Choroid plexus epithelial cell (primary cell): Measurements from ENCODE around the gene SLC25A6.
"Not testable (repeated sequence)": the region's sequence is repeated elsewhere in the genome, so short reads cannot be mapped to it uniquely, and the experiment has no call there.

Experiments
- DNase-seq: peaks from one replicate; pipeline ENCODE4 v3.0.0-alpha.2; 2010; ENCODE audit warnings: low read depth
- H3K4me3 ChIP-seq: 2 replicates; pipeline ENCODE4 v1.5.1; 2011; ENCODE audit warnings: low read depth, mild to moderate bottlenecking, control low read depth, low read length, moderate library complexity
- CTCF ChIP-seq: conservative IDR thresholded peaks from 2 replicates; pipeline ENCODE4 v1.5.1; 2011; ENCODE audit warnings: low read depth, mild to moderate bottlenecking, control low read depth, inconsistent platforms, low read length, moderate library complexity

Gene SLC25A6

DNA sequence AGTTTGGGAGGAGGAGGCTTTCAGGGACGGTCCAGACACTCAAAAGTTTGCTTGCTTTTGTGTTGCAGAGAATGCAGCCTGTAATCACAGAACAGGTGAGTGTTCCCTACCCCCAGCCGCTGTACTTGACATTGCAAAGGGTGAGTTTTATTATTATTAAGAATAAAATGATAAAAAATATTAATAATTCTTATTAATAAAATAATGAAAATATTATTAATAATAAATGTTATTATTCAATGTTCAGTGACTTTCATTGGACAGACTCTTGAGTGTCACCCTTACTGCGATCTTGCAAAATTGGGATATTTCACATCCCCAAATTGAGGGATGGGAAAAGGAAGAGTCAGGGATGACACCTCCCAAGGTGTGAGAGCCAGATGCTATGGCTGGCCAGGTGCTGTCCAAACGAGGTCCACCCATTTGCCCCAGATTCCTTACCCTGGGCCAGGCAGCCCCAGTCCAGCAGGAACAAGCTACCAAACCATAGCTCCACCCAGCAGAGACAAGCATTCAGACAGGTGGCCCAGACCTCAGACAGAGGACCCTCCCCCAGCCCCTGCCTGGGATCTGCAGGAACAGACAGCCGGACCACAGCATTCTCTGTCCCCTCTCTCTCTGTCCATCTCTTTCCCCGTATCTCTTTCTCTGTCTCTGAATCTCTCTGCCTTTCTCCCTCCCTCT lies 33.0 kb downstream of the SLC25A6 start:
- no peak for TF ChIP-seq CTCF
- no peak for DNase-seq
- no peak overlapping the region for H3K4me3 ChIP-seq

DNA sequence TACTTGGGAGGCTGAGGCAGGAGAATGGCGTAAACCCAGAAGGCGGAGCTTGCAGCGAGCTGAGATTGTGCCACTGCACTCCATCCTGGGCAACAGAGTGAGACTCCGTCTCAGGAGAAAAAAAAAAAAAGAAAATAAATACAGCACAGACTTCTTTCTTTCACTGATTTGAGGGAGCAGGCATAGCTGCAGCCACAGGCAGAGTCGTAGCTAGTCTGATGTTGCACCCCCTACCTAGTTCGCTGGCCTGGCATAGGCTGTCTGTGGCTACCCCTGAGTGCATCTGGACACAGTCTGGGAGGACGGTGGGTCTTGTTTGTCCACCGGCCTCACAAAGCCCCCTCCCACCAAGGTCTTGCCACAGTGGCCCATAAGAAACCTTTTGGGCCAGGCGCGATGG lies 33.9 kb downstream of the SLC25A6 start:
- TF ChIP-seq CTCF: no peak
- no peak for DNase-seq
- no peak overlapping the region for H3K4me3 ChIP-seq

- TF ChIP-seq CTCF: no peak
- H3K4me3 ChIP-seq: no peak overlapping the region
- no peak for DNase-seq
These were observed 36.5 kb downstream of the SLC25A6 start for GRCh38 chrX:1355131-1356046.

DNA sequence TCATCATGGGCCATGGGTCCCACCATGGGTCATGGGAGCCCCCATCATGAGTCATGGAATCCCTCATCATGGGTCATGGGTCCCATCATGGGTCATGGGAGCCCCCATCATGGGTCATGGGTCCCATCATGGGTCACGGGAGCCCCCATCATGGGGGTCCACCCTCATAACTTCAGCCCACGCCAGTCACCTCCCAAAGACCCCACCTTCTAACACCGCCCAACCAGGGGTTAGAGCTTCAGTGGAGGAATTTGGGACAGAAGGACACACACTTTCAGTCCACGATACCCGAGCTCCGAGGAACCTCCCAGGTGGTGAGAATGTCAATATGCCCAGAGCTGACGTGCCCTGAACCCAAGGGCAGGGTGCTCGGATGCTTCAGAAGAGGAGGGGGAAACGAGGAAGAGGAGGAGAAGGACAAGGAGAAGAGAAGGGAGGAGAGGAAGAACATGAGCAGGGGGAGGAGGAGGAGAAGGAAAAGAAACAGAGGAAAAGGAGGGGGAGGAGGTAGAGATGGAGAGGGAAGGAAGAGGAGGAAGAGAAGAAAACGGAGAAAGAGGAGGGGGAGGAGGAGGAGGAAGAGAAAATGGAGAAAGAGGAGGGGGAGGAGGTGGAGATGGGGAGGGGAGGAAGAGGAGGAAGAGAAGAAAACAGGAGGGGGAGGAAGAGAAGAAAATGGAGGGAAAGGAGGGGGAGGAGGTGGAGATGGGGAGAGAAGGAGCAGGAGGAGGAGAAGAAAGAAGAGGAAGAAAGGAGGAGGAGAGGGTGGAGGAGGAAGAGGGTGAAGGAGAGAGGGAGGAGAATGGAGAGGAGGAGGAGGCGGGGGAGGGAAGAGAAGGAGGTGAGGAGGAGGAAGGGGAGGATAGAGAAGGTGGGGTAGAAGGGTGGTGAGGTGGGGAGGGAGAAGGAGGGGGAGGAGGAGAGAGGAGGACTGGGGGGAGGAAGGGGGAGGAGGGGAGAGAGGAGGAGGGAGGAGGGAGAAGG lies 37.6 kb downstream of the SLC25A6 start:
- no peak for DNase-seq
- no peak for TF ChIP-seq CTCF
- H3K4me3 ChIP-seq: no peak overlapping the region

DNA sequence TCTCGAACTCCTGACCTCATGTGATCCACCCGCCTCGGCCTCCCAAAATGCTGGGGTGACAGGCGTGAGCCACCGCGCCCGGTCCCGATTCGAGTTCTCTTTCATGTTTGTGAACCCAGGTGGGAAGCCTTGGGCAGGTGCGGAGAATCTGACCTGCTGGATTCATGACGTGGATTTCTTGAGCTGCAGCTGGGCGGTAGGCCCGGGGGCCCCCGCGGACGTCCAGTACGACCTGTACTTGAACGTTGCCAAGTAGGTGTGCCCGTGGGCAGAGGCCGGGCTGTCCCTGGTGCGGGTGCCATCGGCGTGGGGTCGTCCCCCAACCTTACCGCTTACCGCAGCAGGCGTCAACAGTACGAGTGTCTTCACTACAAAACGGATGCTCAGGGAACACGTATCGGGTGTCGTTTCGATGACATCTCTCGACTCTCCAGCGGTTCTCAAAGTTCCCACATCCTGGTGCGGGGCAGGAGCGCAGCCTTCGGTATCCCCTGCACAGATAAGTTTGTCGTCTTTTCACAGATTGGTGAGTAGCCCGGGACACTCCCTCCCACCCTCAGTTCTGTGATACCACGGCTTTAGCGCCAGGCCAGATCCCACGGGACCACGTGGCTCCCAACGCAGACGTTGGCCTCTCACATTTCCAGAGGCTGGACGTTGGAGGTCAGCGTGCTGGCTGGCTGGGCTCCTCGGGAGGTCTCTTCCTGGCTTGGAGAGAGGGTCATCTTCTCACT lies 39.8 kb downstream of the SLC25A6 start:
- no peak overlapping the region for H3K4me3 ChIP-seq
- no peak for DNase-seq
- TF ChIP-seq CTCF: no peak

DNA sequence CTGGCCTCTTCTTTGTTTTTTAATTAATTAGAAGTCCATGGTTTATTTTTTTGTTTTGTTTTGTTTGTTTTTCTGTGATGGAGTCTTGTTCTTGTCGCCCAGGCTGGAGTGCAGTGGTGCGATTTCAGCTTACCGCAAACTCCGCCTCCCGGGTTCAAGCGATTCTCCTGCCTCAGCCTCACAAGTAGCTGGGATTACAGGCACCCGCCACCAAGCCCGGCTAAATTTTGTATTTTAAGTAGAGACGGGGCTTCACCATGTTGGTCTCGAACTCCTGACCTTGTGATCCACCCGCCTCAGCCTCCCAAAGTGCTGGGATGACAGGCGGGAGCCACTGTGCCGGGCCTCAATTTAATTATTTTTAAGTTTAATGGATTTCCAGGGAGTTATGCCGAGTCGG lies 42.3 kb downstream of the SLC25A6 start:
- DNase-seq, H3K4me3 ChIP-seq: not testable (repeated sequence)
